Activated naive CD8-positive, alpha-beta T cell treated with anti-CD3 and anti-CD28 coated beads, Interleukin-2, amount 10 ng/mL, durations not matched to agents 7 days and 5 days (primary cell): ENCODE data around the gene LOXL4. TPM values are rescaled to one million over a fixed set of nuclear protein-coding genes. Genes with fewer than 3 reads are reported as not detected.
A peak's percentile ranks its signal among the peaks of the same experiment; 100 is the strongest.

ENCODE experiments used
- ATAC-seq: fragments of 150-1000 bp; cut with Tn5 transposase; one replicate; pipeline ENCODE4 v1.10.0; 2021; ENCODE audit warnings: low read depth, moderate library complexity
- POLR2A ChIA-PET: fragments of 350-600 bp; sonication (Branson Sonifier 250); formaldehyde crosslinking; loops from one replicate; lab custom pipeline; 2021; ENCODE audit warnings: antibody characterized with exemption; lab: Charles Lee
- DNase-seq: peaks from one replicate; pipeline ENCODE4 v3.0.0; 2021
- H3K27ac Mint-ChIP-seq: one replicate; pipeline ENCODE4 v1.8.0; 2022; ENCODE audit warnings: mild to moderate bottlenecking, mixed read lengths
- H3K27me3 Mint-ChIP-seq: one replicate; pipeline ENCODE4 v1.8.0; 2022; ENCODE audit warnings: mild to moderate bottlenecking, moderate library complexity, mixed read lengths
- H3K36me3 Mint-ChIP-seq: one replicate; pipeline ENCODE4 v1.8.0; 2021; ENCODE audit warnings: mild to moderate bottlenecking, mixed read lengths
- H3K4me1 Mint-ChIP-seq: one replicate; pipeline ENCODE4 v1.8.0; 2021; ENCODE audit warnings: mixed read lengths
- H3K4me3 Mint-ChIP-seq: one replicate; pipeline ENCODE4 v1.8.0; 2022; ENCODE audit warnings: mild to moderate bottlenecking, moderate library complexity, mixed read lengths
- H3K9me3 Mint-ChIP-seq: one replicate; pipeline ENCODE4 v1.8.0; 2021; ENCODE audit warnings: mixed read lengths
- total RNA-seq, 2 experiments: library from RNA; stranded (reverse); gene quantifications; one replicate each; pipeline ENCODE4 v1.2.3, GENCODE V29; 2021

The LOXL4 gene
- total RNA-seq, 2 experiments from 2014 or later: not detected

DNA sequence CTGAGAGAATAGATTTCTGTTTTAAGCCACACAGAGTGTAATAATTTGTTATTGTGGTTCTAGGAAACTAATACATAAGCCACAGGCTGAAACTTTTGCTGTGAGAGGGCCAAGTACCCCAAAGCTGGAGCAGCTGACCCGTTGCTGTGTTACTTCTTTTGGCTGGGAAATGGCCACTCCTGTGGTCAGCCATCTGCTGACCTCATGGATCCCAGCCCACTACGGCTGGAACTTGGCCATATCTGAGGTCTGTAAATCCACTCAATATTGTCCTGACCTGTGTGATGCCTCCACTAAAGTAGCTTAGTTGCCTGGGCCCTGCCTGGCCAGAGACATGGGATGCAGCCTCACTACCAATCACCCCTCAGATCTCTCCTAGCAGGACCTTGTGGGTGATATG lies 17.4 kb upstream of the LOXL4 start:
- no peak for DNase-seq

GRCh38 chr10:98276311-98276710 lies 8.3 kb upstream of the LOXL4 start:
- Mint-ChIP-seq H3K9me3 (no peaks in the 10 kb centered on the region), H3K4me1 (no peaks in the 10 kb centered on the region), H3K27me3 (peaks cover 37% of the 10 kb centered on the region), H3K36me3 (no peaks in the 10 kb centered on the region), H3K4me3 (no peak overlapping the region), H3K27ac (no peak overlapping the region)
- ATAC-seq (no peak), DNase-seq (no peak)
- POLR2A ChIA-PET: no interaction called here

More for the DNA sequence above, 17.4 kb upstream of the LOXL4 start:
- H3K27me3 Mint-ChIP-seq: peaks cover 21% of the 10 kb centered on the region
- no peaks in the 10 kb centered on the region for H3K4me1 Mint-ChIP-seq
- no peaks in the 10 kb centered on the region for H3K36me3 Mint-ChIP-seq
- ATAC-seq: no peak
- POLR2A ChIA-PET: no interaction called here
- H3K4me3 Mint-ChIP-seq: no peak overlapping the region
- H3K9me3 Mint-ChIP-seq: no peaks in the 10 kb centered on the region
- no peak overlapping the region for H3K27ac Mint-ChIP-seq

GRCh38 chr10:98274562-98274961 lies 6.6 kb upstream of the LOXL4 start:
- Mint-ChIP-seq H3K4me1 (no peaks in the 10 kb centered on the region), H3K36me3 (no peaks in the 10 kb centered on the region), H3K27ac (no peak overlapping the region), H3K27me3 (peaks cover 33% of the 10 kb centered on the region), H3K4me3 (no peak overlapping the region), H3K9me3 (no peaks in the 10 kb centered on the region)
- DNase-seq: no peak
- POLR2A ChIA-PET: no interaction called here
- no peak for ATAC-seq

DNA sequence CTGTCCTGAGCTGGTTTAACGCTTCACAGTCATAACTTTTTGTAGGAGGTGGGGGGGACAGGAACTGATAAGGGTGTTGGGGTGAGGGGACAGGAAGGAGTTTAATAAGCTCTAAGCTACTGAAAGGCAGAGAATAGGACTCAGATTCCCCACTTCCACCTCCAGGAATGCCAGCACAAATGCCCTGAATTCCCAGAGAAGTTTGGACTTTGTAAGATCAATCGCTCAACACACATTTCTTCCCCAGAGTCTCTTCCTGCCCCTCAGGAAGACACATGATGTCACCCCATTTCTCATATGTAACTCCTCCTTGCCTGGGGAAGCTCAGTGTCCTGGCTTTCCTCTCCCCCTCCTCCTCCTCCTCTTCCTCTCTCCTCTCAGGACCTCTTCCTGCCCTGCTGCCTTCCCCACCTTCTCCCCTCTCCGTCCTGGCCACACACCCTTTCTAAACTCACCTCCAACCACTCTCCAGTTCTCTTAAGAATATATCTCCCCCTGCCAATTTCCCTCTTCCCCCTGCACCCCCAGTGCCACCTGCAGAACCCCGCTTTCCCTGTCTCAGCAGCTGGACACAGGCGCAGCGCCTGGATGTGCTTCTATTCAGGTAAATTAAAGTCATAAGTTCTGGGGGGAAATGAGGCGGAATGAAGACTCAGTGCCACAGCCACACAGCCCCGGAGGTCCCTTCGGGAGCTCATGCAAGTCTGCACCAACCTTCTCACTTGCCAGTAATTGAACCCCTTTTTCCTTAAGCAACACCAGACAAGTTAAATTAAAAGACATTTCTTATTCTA lies 5.3 kb upstream of the LOXL4 start:
- Mint-ChIP-seq H3K27me3 (peaks cover 35% of the 10 kb centered on the region), H3K36me3 (no peaks in the 10 kb centered on the region), H3K4me3 (no peak overlapping the region), H3K9me3 (no peaks in the 10 kb centered on the region), H3K27ac (no peak overlapping the region), H3K4me1 (no peaks in the 10 kb centered on the region)
- DNase-seq (no peak), ATAC-seq (no peak)
- POLR2A ChIA-PET: no interaction called here

DNA sequence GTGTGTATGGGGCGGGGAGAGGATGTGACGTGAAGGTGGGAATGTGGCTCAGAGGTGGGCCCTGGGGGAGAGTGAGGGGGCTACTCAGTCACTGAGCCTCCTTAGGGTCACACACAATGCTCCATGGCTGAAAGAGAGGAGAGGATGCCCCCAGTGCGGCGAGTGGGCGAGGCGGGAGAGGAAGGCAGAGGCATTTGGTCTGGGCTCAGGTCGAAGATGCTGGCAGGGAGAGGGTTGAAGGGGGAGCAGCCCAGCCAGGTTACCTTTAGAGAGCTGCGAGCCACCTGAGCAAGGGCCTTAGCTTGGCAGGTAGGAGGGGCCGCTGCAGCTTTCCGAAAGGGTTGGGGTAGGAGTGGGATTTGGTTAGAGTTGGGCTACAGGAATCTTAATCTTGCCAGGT lies 4.7 kb upstream of the LOXL4 start:
- Mint-ChIP-seq H3K27ac (no peak overlapping the region), H3K36me3 (no peaks in the 10 kb centered on the region), H3K9me3 (no peaks in the 10 kb centered on the region), H3K4me3 (no peak overlapping the region), H3K27me3 (peaks cover 35% of the 10 kb centered on the region), H3K4me1 (no peaks in the 10 kb centered on the region)
- DNase-seq: no peak
- ATAC-seq: no peak
- POLR2A ChIA-PET: no interaction called here

- no peaks in the 10 kb centered on the region for H3K36me3 Mint-ChIP-seq
- H3K9me3 Mint-ChIP-seq: no peaks in the 10 kb centered on the region
- POLR2A ChIA-PET: no interaction called here
- H3K4me1 Mint-ChIP-seq: no peaks in the 10 kb centered on the region
- H3K27ac Mint-ChIP-seq: no peak overlapping the region
- ATAC-seq: no peak
- DNase-seq: no peak
- H3K27me3 Mint-ChIP-seq: peaks cover 39% of the 10 kb centered on the region
- H3K4me3 Mint-ChIP-seq: no peak overlapping the region
Observed at GRCh38 chr10:98272245-98272644, 4.3 kb upstream of the LOXL4 start.

DNA sequence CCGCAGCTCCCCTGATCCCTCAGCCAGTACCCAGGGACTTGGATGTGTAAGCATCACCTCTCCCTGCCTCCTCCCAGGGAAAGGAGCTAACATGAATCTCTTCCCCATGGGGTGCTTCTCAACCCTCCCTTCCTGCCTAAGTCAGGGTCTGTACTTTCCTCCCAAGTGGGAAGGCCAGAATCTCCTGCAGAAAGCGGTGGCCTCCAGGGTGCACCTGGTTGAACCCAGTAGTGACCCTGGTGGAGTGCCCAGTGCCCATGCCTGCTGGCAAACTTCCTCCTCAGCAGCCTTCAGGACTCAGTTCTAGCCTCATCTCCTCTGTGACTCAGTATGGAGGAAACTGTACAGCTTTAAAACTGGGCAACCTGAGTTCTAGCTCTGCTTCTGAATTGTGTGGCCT lies 2.8 kb upstream of the LOXL4 start:
- POLR2A ChIA-PET: no interaction called here
- DNase-seq (no peak), ATAC-seq (no peak)
- Mint-ChIP-seq H3K27ac (no peak overlapping the region), H3K9me3 (no peaks in the 10 kb centered on the region), H3K36me3 (no peaks in the 10 kb centered on the region), H3K4me1 (peaks cover 3% of the 10 kb centered on the region), H3K4me3 (no peak overlapping the region), H3K27me3 (peaks cover 52% of the 10 kb centered on the region)

DNA sequence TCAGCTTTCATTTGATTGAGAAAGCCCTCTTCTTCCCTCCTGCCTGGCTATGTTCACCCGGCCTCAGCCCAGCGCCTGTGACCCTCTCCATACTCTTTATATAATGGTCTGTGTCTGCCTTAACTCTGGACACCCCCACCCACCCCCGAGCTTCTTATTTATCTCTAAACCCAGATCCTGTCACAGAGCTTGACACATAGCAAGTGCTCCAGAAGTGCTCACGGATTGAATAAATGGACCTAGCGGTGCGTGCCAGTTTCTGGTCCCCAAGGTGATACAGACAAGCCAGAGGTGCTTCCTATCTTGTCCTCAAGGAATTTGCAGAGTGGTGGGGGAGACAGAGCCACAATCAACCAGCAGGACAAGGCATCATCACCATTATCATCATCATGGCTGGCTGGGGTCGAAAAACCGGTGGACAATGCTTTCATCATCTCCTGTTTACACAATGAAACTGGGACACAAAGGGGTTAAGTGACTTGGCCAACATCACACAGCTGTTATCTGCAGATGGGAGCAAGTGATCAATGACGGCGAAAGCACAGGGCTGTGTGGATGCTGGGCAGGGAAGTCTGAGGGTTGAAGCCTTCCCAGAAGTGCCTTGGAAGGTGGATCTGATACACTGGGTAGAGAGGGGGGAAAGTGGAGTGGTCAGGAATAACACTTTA lies 2.2 kb upstream of the LOXL4 start:
- peaks cover 52% of the 10 kb centered on the region for H3K27me3 Mint-ChIP-seq
- H3K36me3 Mint-ChIP-seq: no peaks in the 10 kb centered on the region
- H3K27ac Mint-ChIP-seq: no peak overlapping the region
- ATAC-seq: no peak
- H3K4me1 Mint-ChIP-seq: peaks cover 3% of the 10 kb centered on the region
- DNase-seq: no peak
- H3K9me3 Mint-ChIP-seq: no peaks in the 10 kb centered on the region
- POLR2A ChIA-PET: no interaction called here
- no peak overlapping the region for H3K4me3 Mint-ChIP-seq

- ATAC-seq (no peak), DNase-seq (no peak)
- H3K4me3 Mint-ChIP-seq: no peak overlapping the region
- H3K27me3 Mint-ChIP-seq: peaks cover 51% of the 10 kb centered on the region
- peaks cover 3% of the 10 kb centered on the region for H3K4me1 Mint-ChIP-seq
- no peak overlapping the region for H3K27ac Mint-ChIP-seq
- POLR2A ChIA-PET: no interaction called here
- H3K36me3 Mint-ChIP-seq: no peaks in the 10 kb centered on the region
- no peaks in the 10 kb centered on the region for H3K9me3 Mint-ChIP-seq
Observed at GRCh38 chr10:98269435-98269912, 1.5 kb upstream of the LOXL4 start.

GRCh38 chr10:98268694-98269431 lies 869 bp upstream of the LOXL4 start:
- no peaks in the 10 kb centered on the region for H3K9me3 Mint-ChIP-seq
- peaks cover 7% of the 10 kb centered on the region for H3K4me1 Mint-ChIP-seq
- no peak for ATAC-seq
- DNase-seq: no peak
- peaks cover 47% of the 10 kb centered on the region for H3K27me3 Mint-ChIP-seq
- POLR2A ChIA-PET: no interaction called here
- H3K4me3 Mint-ChIP-seq: peak overlapping the region; percentile 66
- no peak overlapping the region for H3K27ac Mint-ChIP-seq
- no peaks in the 10 kb centered on the region for H3K36me3 Mint-ChIP-seq

GRCh38 chr10:98267069-98267893 lies 713 bp downstream of the LOXL4 start:
- peaks cover 42% of the 10 kb centered on the region for H3K27me3 Mint-ChIP-seq
- no peaks in the 10 kb centered on the region for H3K36me3 Mint-ChIP-seq
- ATAC-seq (no peak), DNase-seq (no peak)
- no peaks in the 10 kb centered on the region for H3K9me3 Mint-ChIP-seq
- POLR2A ChIA-PET: no interaction called here
- H3K27ac Mint-ChIP-seq: no peak overlapping the region
- peaks cover 8% of the 10 kb centered on the region for H3K4me1 Mint-ChIP-seq
- peak overlapping the region; percentile 69 for H3K4me3 Mint-ChIP-seq

- POLR2A ChIA-PET: no interaction called here
- H3K4me1 Mint-ChIP-seq: peaks cover 8% of the 10 kb centered on the region
- no peak overlapping the region for H3K27ac Mint-ChIP-seq
- peaks cover 39% of the 10 kb centered on the region for H3K27me3 Mint-ChIP-seq
- ATAC-seq (no peak), DNase-seq (no peak)
- H3K9me3 Mint-ChIP-seq: no peaks in the 10 kb centered on the region
- no peaks in the 10 kb centered on the region for H3K36me3 Mint-ChIP-seq
- peak overlapping the region; percentile 37 for H3K4me3 Mint-ChIP-seq
Observed at GRCh38 chr10:98266647-98267046, 1.3 kb downstream of the LOXL4 start.
